Kidney (tissue), 14 donors: ENCODE data around the gene SCRN3. TPM values are rescaled to one million over a fixed set of nuclear protein-coding genes. Genes with fewer than 3 reads are reported as not detected.
"Not testable (repeated sequence)": the region's sequence is repeated elsewhere in the genome, so short reads cannot be mapped to it uniquely, and the experiment has no call there.

Experiments used
- DNase-seq, 5 donors: peaks; one replicate each; pipeline ENCODE4 v3.0.0-alpha.2; 2013 to 2020
- FAIRE-seq: peaks from 2 replicates; lab custom pipeline; 2012; peaks lifted over from hg19 to GRCh38; lab: Jason Lieb, UNC
- H3K27ac ChIP-seq, 2 donors: one replicate each; pipeline ENCODE4 v1.7.0; 2013; ENCODE audit warnings: low read depth in 2 of 2, low read length in 2 of 2, inconsistent platforms in 1 of 2
- H3K27me3 ChIP-seq: one replicate; pipeline ENCODE4 v1.7.1; 2013; ENCODE audit warnings: low read length, inconsistent platforms; ENCODE audit not compliant: control insufficient read depth, insufficient read depth
- H3K36me3 ChIP-seq, 3 donors: one replicate each; pipeline versions ENCODE4 v1.7.0 to v1.7.1; 2013; ENCODE audit warnings: low read length in 3 of 3, control low read depth in 1 of 3, inconsistent platforms in 1 of 3; ENCODE audit not compliant: insufficient read depth in 3 of 3, control insufficient read depth in 2 of 3
- H3K4me1 ChIP-seq, 3 donors: one replicate each; pipeline versions ENCODE4 v1.7.0 to v1.7.1; 2013; ENCODE audit warnings: low read length in 3 of 3, inconsistent platforms in 1 of 3, low read depth in 1 of 3; ENCODE audit not compliant: control insufficient read depth in 2 of 3, insufficient read depth in 2 of 3
- H3K4me3 ChIP-seq, 3 donors: one replicate each; pipeline versions ENCODE4 v1.7.0 to v1.8.1; 2013; ENCODE audit warnings: low read length in 3 of 3, control low read depth in 1 of 3, inconsistent platforms in 1 of 3
- H3K9ac ChIP-seq, 3 donors: one replicate each; pipeline versions ENCODE4 v1.7.0 to v1.7.1; 2013; ENCODE audit warnings: low read length in 3 of 3, control low read depth in 1 of 3, inconsistent platforms in 1 of 3
- H3K9me3 ChIP-seq, 3 donors: one replicate each; pipeline versions ENCODE4 v1.7.0 to v1.7.1; 2013; ENCODE audit warnings: low read length in 3 of 3, control low read depth in 1 of 3, inconsistent platforms in 1 of 3; ENCODE audit not compliant: control insufficient read depth in 2 of 3, insufficient read depth in 1 of 3
- CTCF ChIP-seq: IDR thresholded peaks from 3 replicates; pipeline ENCODE4 v1.5.1; 2012; ENCODE audit warnings: mild to moderate bottlenecking, moderate library complexity, borderline replicate concordance; ENCODE audit not compliant: insufficient read depth; ENCODE audit errors: extremely low read depth
- intact Hi-C: fragments of 100-400 bp; cut with DNase I; formaldehyde crosslinking; loops from one replicate; pipeline ENCODE4 v1.11.1; 2022
- polyA plus RNA-seq: library from polyadenylated mRNA; stranded (reverse); fragments of 350-450 nt; fragmentation: Illumina TruSeq; extraction: RNeasy Lipid Tissue Mini Kit (QIAGEN cat#74804); gene quantifications from one replicate; pipeline ENCODE4 v1.2.3, GENCODE V29; 2014; ENCODE audit warnings: low read depth, low replicate concordance; ENCODE audit not compliant: insufficient read depth
- total RNA-seq: library from RNA; stranded (reverse); fragmentation: NEBNext Ultra II Directional; extraction: Animal tissue kit (Norgen Biotek cat#: 25700); gene quantifications from one replicate; pipeline ENCODE4 v1.2.1, GENCODE V29; 2021
- donor health status: control.
- donor health status: control.
- donor health status: control.
- donor health status: control.
- donor health status: control.
- donor health status: DM: yes; HTN: yes; CAD: no.
- donor health status: Normal renal cell carcinoma (clear cell type).

Gene SCRN3
- total and polyA plus RNA-seq, 2 donors from 2014 or later: 13.7 to 29.0 TPM

GRCh38 chr2:174399171-174399570, 3.6 kb downstream of the SCRN3 start:
- DNase-seq (no peak), FAIRE-seq (no peak)
- Histone ChIP-seq H3K9me3 (peaks cover 0 to 1% (median 0%) of the 10 kb centered on the region in 3 donors), H3K27me3 (no peaks in the 10 kb centered on the region), H3K9ac (no peak overlapping the region), H3K4me1 (peaks cover 0 to 3% (median 2%) of the 10 kb centered on the region in 3 donors), H3K4me3 (no peak overlapping the region), H3K36me3 (peaks cover 0 to 2% (median 0%) of the 10 kb centered on the region in 3 donors), H3K27ac (no peak overlapping the region)
- intact Hi-C loops: no loop called here
- no peak for TF ChIP-seq CTCF

GRCh38 chr2:174400853-174401252, 5.3 kb downstream of the SCRN3 start:
- no peak overlapping the region for H3K27ac ChIP-seq
- no peak overlapping the region for H3K4me3 ChIP-seq
- FAIRE-seq (no peak), DNase-seq (no peak)
- intact Hi-C loops: no loop called here
- H3K9ac ChIP-seq: no peak overlapping the region
- peaks cover 0 to 2% (median 0%) of the 10 kb centered on the region in 3 donors for H3K36me3 ChIP-seq
- H3K9me3 ChIP-seq: peaks cover 0 to 1% (median 0%) of the 10 kb centered on the region in 3 donors
- TF ChIP-seq CTCF: no peak
- H3K27me3 ChIP-seq: no peaks in the 10 kb centered on the region
- H3K4me1 ChIP-seq: peaks cover 0 to 3% (median 0%) of the 10 kb centered on the region in 3 donors

- FAIRE-seq (no peak), DNase-seq (no peak)
- no peaks in the 10 kb centered on the region for H3K4me1 ChIP-seq
- H3K27ac ChIP-seq: no peak overlapping the region
- H3K27me3 ChIP-seq: no peaks in the 10 kb centered on the region
- no peak overlapping the region for H3K9ac ChIP-seq
- no peak for TF ChIP-seq CTCF
- H3K4me3 ChIP-seq: no peak overlapping the region
- H3K36me3 ChIP-seq: peaks cover 0 to 2% (median 0%) of the 10 kb centered on the region in 3 donors
- peaks cover 0 to 1% (median 0%) of the 10 kb centered on the region in 3 donors for H3K9me3 ChIP-seq
- intact Hi-C loops: no loop called here
These were observed 8.1 kb downstream of the SCRN3 start for GRCh38 chr2:174403628-174404027.

- H3K27me3 ChIP-seq, H3K9ac ChIP-seq, H3K27ac ChIP-seq, H3K9me3 ChIP-seq, FAIRE-seq, H3K36me3 ChIP-seq, intact Hi-C loops, H3K4me3 ChIP-seq, H3K4me1 ChIP-seq, DNase-seq: not testable (repeated sequence)
These were observed 14.5 kb downstream of the SCRN3 start for GRCh38 chr2:174410039-174410438.
